ENCODE data around the gene CHST2.

The CHST2 gene

GRCh38 chr3:143139762-143140161 lies 20.2 kb downstream of the CHST2 start:
- no peak overlapping the region for H3K27ac ChIP-seq
- no peak for TF ChIP-seq ZFX (IDR thresholded peaks at IDR 0.05)
- TF ChIP-seq, protein P1, sequence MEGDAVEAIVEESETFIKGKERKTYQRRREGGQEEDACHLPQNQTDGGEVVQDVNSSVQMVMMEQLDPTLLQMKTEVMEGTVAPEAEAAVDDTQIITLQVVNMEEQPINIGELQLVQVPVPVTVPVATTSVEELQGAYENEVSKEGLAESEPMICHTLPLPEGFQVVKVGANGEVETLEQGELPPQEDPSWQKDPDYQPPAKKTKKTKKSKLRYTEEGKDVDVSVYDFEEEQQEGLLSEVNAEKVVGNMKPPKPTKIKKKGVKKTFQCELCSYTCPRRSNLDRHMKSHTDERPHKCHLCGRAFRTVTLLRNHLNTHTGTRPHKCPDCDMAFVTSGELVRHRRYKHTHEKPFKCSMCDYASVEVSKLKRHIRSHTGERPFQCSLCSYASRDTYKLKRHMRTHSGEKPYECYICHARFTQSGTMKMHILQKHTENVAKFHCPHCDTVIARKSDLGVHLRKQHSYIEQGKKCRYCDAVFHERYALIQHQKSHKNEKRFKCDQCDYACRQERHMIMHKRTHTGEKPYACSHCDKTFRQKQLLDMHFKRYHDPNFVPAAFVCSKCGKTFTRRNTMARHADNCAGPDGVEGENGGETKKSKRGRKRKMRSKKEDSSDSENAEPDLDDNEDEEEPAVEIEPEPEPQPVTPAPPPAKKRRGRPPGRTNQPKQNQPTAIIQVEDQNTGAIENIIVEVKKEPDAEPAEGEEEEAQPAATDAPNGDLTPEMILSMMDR (conservative IDR thresholded peaks at IDR 0.05), result no peak

DNA sequence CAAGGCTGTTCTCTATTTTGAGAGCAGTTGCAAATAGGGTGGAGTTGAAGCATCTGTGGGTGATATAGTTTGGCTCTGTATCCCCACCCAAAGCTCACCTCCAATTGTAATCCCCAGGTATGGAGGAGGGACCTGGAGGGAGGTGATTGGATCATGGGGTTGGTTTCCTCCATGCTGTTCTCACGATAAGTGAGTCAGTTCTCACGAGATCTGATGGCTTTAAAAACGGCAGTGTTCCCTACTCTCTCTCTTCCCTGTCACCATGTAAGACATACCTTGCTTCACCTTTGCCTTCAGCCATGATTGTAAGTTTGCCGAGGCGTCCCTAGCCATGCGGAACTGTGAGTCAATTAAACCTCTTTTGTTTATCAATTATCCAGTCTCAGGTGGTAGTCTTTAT lies 21.0 kb downstream of the CHST2 start:
- H3K27ac ChIP-seq, result no peak overlapping the region
- no peak for TF ChIP-seq ZFX (IDR thresholded peaks at IDR 0.05)
- TF ChIP-seq, protein P1 (conservative IDR thresholded peaks at IDR 0.05), result no peak

DNA sequence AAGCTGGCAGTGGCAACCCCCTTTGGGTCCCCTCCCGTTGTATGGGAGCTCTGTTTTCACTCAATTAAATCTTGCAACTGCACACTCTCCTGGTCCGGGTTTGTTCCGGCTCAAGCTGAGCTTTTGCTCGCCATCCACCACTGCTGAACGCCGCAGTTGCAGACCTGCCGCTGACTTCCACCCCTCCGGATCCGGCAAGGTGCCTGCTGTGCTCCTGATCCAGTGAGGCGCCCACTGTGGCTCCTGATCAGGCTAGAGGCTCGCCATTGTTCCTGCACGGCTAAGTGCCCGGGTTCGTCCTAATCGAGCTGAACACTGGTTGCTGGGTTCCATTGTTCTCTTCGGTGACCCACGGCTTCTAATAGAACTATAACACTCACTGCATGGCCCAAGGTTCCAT lies 22.8 kb downstream of the CHST2 start:
- no peak for TF ChIP-seq ZFX (IDR thresholded peaks at IDR 0.05)

DNA sequence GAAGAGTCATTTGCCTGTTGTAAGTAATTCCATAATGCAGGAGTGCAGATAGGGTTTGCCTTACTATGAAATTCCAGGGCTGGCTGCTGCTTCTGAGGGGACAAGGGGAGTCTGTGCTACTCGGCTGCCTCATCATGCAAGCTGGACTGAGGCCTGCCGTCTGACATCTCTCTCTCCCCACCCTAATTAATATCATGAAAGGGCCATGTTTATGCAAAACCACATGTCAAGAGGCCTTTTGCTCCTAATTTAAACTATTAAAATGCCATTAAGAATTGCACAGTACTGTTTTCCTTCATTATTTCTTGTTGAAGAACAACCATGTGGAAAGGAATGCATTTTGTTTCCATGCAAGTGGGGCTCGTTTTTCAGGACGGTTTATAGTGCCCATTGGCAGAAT lies 26.3 kb downstream of the CHST2 start:
- TF ChIP-seq, protein P1 (conservative IDR thresholded peaks at IDR 0.05), result no peak
- no peak for TF ChIP-seq ZFX (IDR thresholded peaks at IDR 0.05)
- no peak overlapping the region for H3K27ac ChIP-seq

More for the DNA sequence above, 22.8 kb downstream of the CHST2 start:
- no peak overlapping the region for H3K27ac ChIP-seq

DNA sequence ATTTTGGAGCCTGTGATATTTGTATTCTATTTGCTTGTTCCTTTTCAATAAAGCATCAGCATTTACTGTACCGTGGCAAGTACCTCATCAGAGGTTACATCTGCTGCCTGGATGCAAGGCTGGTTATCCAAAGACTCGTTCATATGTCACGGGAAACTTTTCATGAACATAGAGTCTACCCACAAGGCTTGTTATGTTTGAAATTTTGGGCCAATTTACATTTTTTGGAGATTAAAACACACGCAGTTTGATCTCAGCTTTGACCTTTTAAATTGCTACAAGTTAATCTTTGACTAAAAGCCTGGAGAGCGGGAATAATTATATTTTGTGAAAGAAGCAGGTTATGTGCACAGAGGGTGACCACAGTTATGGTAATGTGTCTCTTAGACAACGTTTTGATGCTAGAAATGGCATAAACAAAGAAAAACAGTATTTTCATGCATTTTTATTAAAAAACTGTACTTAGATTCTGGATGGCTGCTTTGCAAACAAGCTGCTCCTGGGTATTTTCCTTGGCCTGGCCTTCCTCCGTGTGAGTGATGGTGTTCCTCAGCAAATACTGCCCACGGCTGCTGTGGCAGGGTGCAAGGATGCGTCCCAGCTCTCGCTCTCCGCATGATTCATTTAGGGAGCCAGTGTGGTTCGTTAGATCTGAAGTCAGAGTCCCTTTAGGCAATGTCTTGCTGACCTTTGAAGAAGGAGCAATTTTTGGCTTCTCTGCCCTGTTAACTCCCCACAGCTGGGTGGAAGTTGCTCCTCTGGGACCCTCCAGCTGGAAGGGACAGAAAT lies 27.1 kb downstream of the CHST2 start:
- TF ChIP-seq, protein P1 (conservative IDR thresholded peaks at IDR 0.05), result no peak
- no peak for TF ChIP-seq ZFX (IDR thresholded peaks at IDR 0.05)
- no peak overlapping the region for H3K27ac ChIP-seq

- TF ChIP-seq ZFX (IDR thresholded peaks at IDR 0.05), result no peak
- TF ChIP-seq, protein P1 (conservative IDR thresholded peaks at IDR 0.05), result no peak
- no peak overlapping the region for H3K27ac ChIP-seq
Measured at GRCh38 chr3:143147707-143148106, 28.1 kb downstream of the CHST2 start.

- TF ChIP-seq, protein P1 (conservative IDR thresholded peaks at IDR 0.05), result no peak
- TF ChIP-seq ZFX (IDR thresholded peaks at IDR 0.05), result no peak
Measured at GRCh38 chr3:143150071-143150470, 30.5 kb downstream of the CHST2 start.

More at GRCh38 chr3:143150071-143150470, 30.5 kb downstream of the CHST2 start:
- H3K27ac ChIP-seq, result no peak overlapping the region

Measured in C4-2B (cell line).